HAP-1 (cell line): ENCODE results near the gene NUS1.
"Not testable (repeated sequence)": the region's sequence is repeated elsewhere in the genome, so short reads cannot be mapped to it uniquely, and the experiment has no call there.

Experiments
- DNase-seq, 2 experiments: peaks; one replicate each; pipeline ENCODE4 v3.0.0-alpha.2; 2016 to 2020; ENCODE audit warnings: low spot score in 2 of 2
- H3K27me3 ChIP-seq: fragments of 250-450 bp; sonication (Bioruptor Pico); 2 replicates; pipeline ENCODE4 v1.5.1; 2020; ENCODE audit warnings: low read depth, mild to moderate bottlenecking, moderate library complexity
- H3K36me3 ChIP-seq: fragments of 250-450 bp; sonication (Bioruptor Pico); replicated peaks from 2 replicates; pipeline ENCODE4 v1.5.1; 2020; ENCODE audit warnings: mild to moderate bottlenecking
- H3K4me1 ChIP-seq: fragments of 250-450 bp; sonication (Bioruptor Pico); 2 replicates; pipeline ENCODE4 v1.5.1; 2020; ENCODE audit warnings: mild to moderate bottlenecking
- H3K4me3 ChIP-seq: fragments of 250-450 bp; sonication (Bioruptor Pico); 2 replicates; pipeline ENCODE4 v1.5.1; 2020; ENCODE audit warnings: mild to moderate bottlenecking, moderate library complexity
- H3K9me3 ChIP-seq: fragments of 250-450 bp; sonication (Bioruptor Pico); 2 replicates; pipeline ENCODE4 v1.5.1; 2020; ENCODE audit warnings: mild to moderate bottlenecking, moderate library complexity
- in situ Hi-C: fragments of 300-500 bp; cut with MboI; formaldehyde crosslinking; loops from 3 replicates; pipeline ENCODE4 v1.14.3; 2020; ENCODE audit warnings: low sequenced_read_pairs, inconsistent platforms, mixed read lengths

The NUS1 gene

GRCh38 chr6:117677553-117678141 lies 2.4 kb downstream of the NUS1 start:
- no peak for DNase-seq
- peaks cover 14% of the 10 kb centered on the region for H3K4me1 ChIP-seq
- H3K9me3 ChIP-seq = no peaks in the 10 kb centered on the region
- no peaks in the 10 kb centered on the region for H3K27me3 ChIP-seq
- H3K36me3 ChIP-seq = peaks cover 2% of the 10 kb centered on the region; the same call in 1 of the 2 replicates
- no peak overlapping the region for H3K4me3 ChIP-seq
- in situ Hi-C loops = no loop called here

- Histone ChIP-seq H3K9me3 (no peaks in the 10 kb centered on the region), H3K4me1 (peaks cover 9% of the 10 kb centered on the region; the same call in 1 of the 2 replicates), H3K4me3 (no peak overlapping the region), H3K36me3 (peaks cover 2% of the 10 kb centered on the region; the same call in 1 of the 2 replicates), H3K27me3 (no peaks in the 10 kb centered on the region)
- no peak for DNase-seq
- in situ Hi-C loops = no loop called here
Observed at GRCh38 chr6:117681162-117681741, 6.0 kb downstream of the NUS1 start.

- in situ Hi-C loops = no loop called here
- Histone ChIP-seq H3K27me3 (no peaks in the 10 kb centered on the region), H3K4me1 (no peaks in the 10 kb centered on the region), H3K36me3 (no peaks in the 10 kb centered on the region), H3K4me3 (no peak overlapping the region), H3K9me3 (no peaks in the 10 kb centered on the region)
- no peak for DNase-seq
Observed at GRCh38 chr6:117684749-117685148, 9.5 kb downstream of the NUS1 start.

- no peaks in the 10 kb centered on the region for H3K36me3 ChIP-seq
- H3K4me3 ChIP-seq = no peak overlapping the region
- DNase-seq = no peak
- in situ Hi-C loops = no loop called here
- H3K27me3 ChIP-seq = no peaks in the 10 kb centered on the region
- no peaks in the 10 kb centered on the region for H3K9me3 ChIP-seq
- no peaks in the 10 kb centered on the region for H3K4me1 ChIP-seq
Observed at GRCh38 chr6:117685359-117685758, 10.1 kb downstream of the NUS1 start.

GRCh38 chr6:117687021-117687648 lies 11.9 kb downstream of the NUS1 start:
- Histone ChIP-seq H3K27me3 (no peaks in the 10 kb centered on the region), H3K36me3 (no peaks in the 10 kb centered on the region), H3K9me3 (no peaks in the 10 kb centered on the region), H3K4me3 (no peak overlapping the region), H3K4me1 (no peaks in the 10 kb centered on the region)
- no peak for DNase-seq
- in situ Hi-C loops = no loop called here

GRCh38 chr6:117689584-117689983 lies 14.3 kb downstream of the NUS1 start:
- DNase-seq, in situ Hi-C loops, H3K9me3 ChIP-seq, H3K27me3 ChIP-seq, H3K4me3 ChIP-seq, H3K4me1 ChIP-seq: not testable (repeated sequence)
- peaks cover 13% of the 10 kb centered on the region for H3K36me3 ChIP-seq

- DNase-seq = no peak
- in situ Hi-C loops = no loop called here
- H3K4me3 ChIP-seq = no peak overlapping the region
- peaks cover 36% of the 10 kb centered on the region for H3K36me3 ChIP-seq
- no peaks in the 10 kb centered on the region for H3K9me3 ChIP-seq
- no peaks in the 10 kb centered on the region for H3K27me3 ChIP-seq
- H3K4me1 ChIP-seq = no peaks in the 10 kb centered on the region
Observed at GRCh38 chr6:117706504-117706903, 31.2 kb downstream of the NUS1 start.

GRCh38 chr6:117706936-117707509 lies 31.8 kb downstream of the NUS1 start:
- in situ Hi-C loops, H3K27me3 ChIP-seq, DNase-seq, H3K9me3 ChIP-seq, H3K4me1 ChIP-seq, H3K4me3 ChIP-seq: not testable (repeated sequence)
- peaks cover 36% of the 10 kb centered on the region for H3K36me3 ChIP-seq

GRCh38 chr6:117711369-117711768 lies 36.1 kb downstream of the NUS1 start:
- Histone ChIP-seq H3K4me1 (no peaks in the 10 kb centered on the region), H3K36me3 (peaks cover 6% of the 10 kb centered on the region), H3K4me3 (no peak overlapping the region), H3K27me3 (no peaks in the 10 kb centered on the region), H3K9me3 (no peaks in the 10 kb centered on the region)
- in situ Hi-C loops = no loop called here
- no peak for DNase-seq

- in situ Hi-C loops = no loop called here
Observed at GRCh38 chr6:117718895-117719294, 43.6 kb downstream of the NUS1 start.

GRCh38 chr6:117721520-117721919 lies 46.3 kb downstream of the NUS1 start:
- H3K4me1 ChIP-seq, in situ Hi-C loops, H3K36me3 ChIP-seq, H3K4me3 ChIP-seq, DNase-seq, H3K27me3 ChIP-seq, H3K9me3 ChIP-seq: not testable (repeated sequence)

More at GRCh38 chr6:117718895-117719294, 43.6 kb downstream of the NUS1 start:
- DNase-seq = no peak
- Histone ChIP-seq H3K4me1 (no peaks in the 10 kb centered on the region), H3K4me3 (no peak overlapping the region), H3K9me3 (no peaks in the 10 kb centered on the region), H3K36me3 (no peaks in the 10 kb centered on the region), H3K27me3 (no peaks in the 10 kb centered on the region)

GRCh38 chr6:117728626-117729025 lies 53.4 kb downstream of the NUS1 start:
- H3K4me1 ChIP-seq = no peaks in the 10 kb centered on the region
- no peaks in the 10 kb centered on the region for H3K36me3 ChIP-seq
- in situ Hi-C loops = no loop called here
- no peak for DNase-seq
- H3K9me3 ChIP-seq = no peaks in the 10 kb centered on the region
- no peak overlapping the region for H3K4me3 ChIP-seq
- peaks cover 7% of the 10 kb centered on the region; the same call in 1 of the 2 replicates for H3K27me3 ChIP-seq

- H3K4me1 ChIP-seq = no peaks in the 10 kb centered on the region
Observed at GRCh38 chr6:117729613-117730012, 54.3 kb downstream of the NUS1 start.

GRCh38 chr6:117733341-117733740 lies 58.1 kb downstream of the NUS1 start:
- DNase-seq = no peak
- H3K36me3 ChIP-seq = no peaks in the 10 kb centered on the region
- in situ Hi-C loops = no loop called here

More at GRCh38 chr6:117729613-117730012, 54.3 kb downstream of the NUS1 start:
- in situ Hi-C loops = no loop called here
- Histone ChIP-seq H3K9me3 (no peaks in the 10 kb centered on the region), H3K36me3 (no peaks in the 10 kb centered on the region), H3K4me3 (no peak overlapping the region), H3K27me3 (peaks cover 7% of the 10 kb centered on the region; the same call in 1 of the 2 replicates)
- no peak for DNase-seq

More at GRCh38 chr6:117733341-117733740, 58.1 kb downstream of the NUS1 start:
- H3K9me3 ChIP-seq = no peaks in the 10 kb centered on the region
- no peak overlapping the region for H3K4me3 ChIP-seq
- H3K4me1 ChIP-seq = no peaks in the 10 kb centered on the region
- peaks cover 7% of the 10 kb centered on the region; the same call in 1 of the 2 replicates for H3K27me3 ChIP-seq
